Activated CD4-positive, CD25-positive, alpha-beta regulatory T cell treated with anti-CD3 and anti-CD28 coated beads, Interleukin-2, amount 50 U/mL, for 24 hours (primary cell): Measurements from ENCODE around the gene GRPEL2.

Experiments used
- ATAC-seq, 2 donors: fragments of 150-1000 bp; cut with Tn5 transposase; one replicate each; pipeline ENCODE4 v1.10.0; 2021; ENCODE audit warnings: mild to moderate bottlenecking in 1 of 2, moderate library complexity in 1 of 2

The GRPEL2 gene

GRCh38 chr5:149320791-149321330, 24.4 kb upstream of the GRPEL2 start:
- no peak for ATAC-seq

- no peak for ATAC-seq
These were observed 22.8 kb upstream of the GRPEL2 start for GRCh38 chr5:149322518-149322917.

- ATAC-seq, result no peak
These were observed 22.1 kb upstream of the GRPEL2 start for GRCh38 chr5:149323210-149323609.

- no peak for ATAC-seq
These were observed 21.6 kb upstream of the GRPEL2 start for GRCh38 chr5:149323621-149324205.

GRCh38 chr5:149324641-149325040, 20.7 kb upstream of the GRPEL2 start:
- no peak for ATAC-seq

- ATAC-seq, result no peak
These were observed 20.0 kb upstream of the GRPEL2 start for GRCh38 chr5:149325166-149325735.

- no peak for ATAC-seq
These were observed 19.4 kb upstream of the GRPEL2 start for GRCh38 chr5:149325894-149326293.

GRCh38 chr5:149326611-149327010, 18.7 kb upstream of the GRPEL2 start:
- no peak for ATAC-seq

GRCh38 chr5:149328177-149328576, 17.1 kb upstream of the GRPEL2 start:
- ATAC-seq, result no peak

- ATAC-seq, result no peak
These were observed 11.4 kb upstream of the GRPEL2 start for GRCh38 chr5:149333711-149334443.

GRCh38 chr5:149337736-149338135, 7.6 kb upstream of the GRPEL2 start:
- no peak for ATAC-seq

- no peak for ATAC-seq
These were observed 6.9 kb upstream of the GRPEL2 start for GRCh38 chr5:149338364-149338763.

GRCh38 chr5:149340920-149341319, 4.4 kb upstream of the GRPEL2 start:
- ATAC-seq, result no peak

GRCh38 chr5:149341876-149342275, 3.4 kb upstream of the GRPEL2 start:
- no peak for ATAC-seq

GRCh38 chr5:149344151-149344550, 1.1 kb upstream of the GRPEL2 start:
- no peak for ATAC-seq

- ATAC-seq, result no peak
These were observed 558 bp downstream of the GRPEL2 start for GRCh38 chr5:149345892-149346222.

GRCh38 chr5:149348518-149348917, 3.2 kb downstream of the GRPEL2 start:
- peak; percentile 37 to 48 for ATAC-seq

- no peak for ATAC-seq
These were observed 4.1 kb downstream of the GRPEL2 start for GRCh38 chr5:149349382-149349781.

- no peak for ATAC-seq
These were observed 6.9 kb downstream of the GRPEL2 start for GRCh38 chr5:149352169-149352568.

- no peak for ATAC-seq
These were observed 8.6 kb downstream of the GRPEL2 start for GRCh38 chr5:149353911-149354310.

- no peak for ATAC-seq
These were observed 10.4 kb downstream of the GRPEL2 start for GRCh38 chr5:149355688-149356087.

GRCh38 chr5:149356391-149356790, 11.1 kb downstream of the GRPEL2 start:
- ATAC-seq, result peak in 1 of 2 donors; percentile 6

- peak; percentile 98 to 99 for ATAC-seq
These were observed 12.3 kb downstream of the GRPEL2 start, which contains the start of gene PCYOX1L for GRCh38 chr5:149357370-149358293. Gene PCYOX1L, plus strand, starts transcription at chr5:149358046. Its CDS starts 23 bp downstream, at chr5:149358069.
